GM12874 (cell line): ENCODE results near the gene PRKAR2A.

ENCODE experiments used
- CTCF ChIP-seq: IDR thresholded peaks from 2 replicates; pipeline ENCODE4 v1.5.1; 2011; ENCODE audit warnings: low read depth, mild to moderate bottlenecking, control low read depth, low read length, moderate library complexity; ENCODE audit not compliant: insufficient read depth

PRKAR2A gene

GRCh38 chr3:48697952-48698351 lies 149.7 kb downstream of the PRKAR2A start:
- TF ChIP-seq CTCF = no peak

- TF ChIP-seq CTCF = no peak
Measured at GRCh38 chr3:48696601-48697000, 151.1 kb downstream of the PRKAR2A start.
